Fibroblast of skin of scalp (primary cell): ENCODE data around the gene ADORA2B. TPM values are rescaled to one million over a fixed set of nuclear protein-coding genes. Genes with fewer than 3 reads are reported as not detected.
"Not testable (repeated sequence)": the region's sequence is repeated elsewhere in the genome, so short reads cannot be mapped to it uniquely, and the experiment has no call there.

Experiments used
- DNase-seq: peaks from one replicate; pipeline ENCODE4 v3.0.0-alpha.2; 2013
- polyA plus RNA-seq, 2 experiments: library from polyadenylated mRNA; unstranded; fragments of 120-200 nt; gene quantifications; one replicate each; pipeline ENCODE4 v1.2.1, GENCODE V29; 2013; ENCODE audit not compliant: insufficient read length in 2 of 2

ADORA2B gene
- 15.2 TPM for polyA plus RNA-seq (2013, experiment 1 of 2; ENCODE audit: insufficient read length)
- 16.7 TPM for polyA plus RNA-seq (2013, experiment 2 of 2; ENCODE audit: insufficient read length)

DNA sequence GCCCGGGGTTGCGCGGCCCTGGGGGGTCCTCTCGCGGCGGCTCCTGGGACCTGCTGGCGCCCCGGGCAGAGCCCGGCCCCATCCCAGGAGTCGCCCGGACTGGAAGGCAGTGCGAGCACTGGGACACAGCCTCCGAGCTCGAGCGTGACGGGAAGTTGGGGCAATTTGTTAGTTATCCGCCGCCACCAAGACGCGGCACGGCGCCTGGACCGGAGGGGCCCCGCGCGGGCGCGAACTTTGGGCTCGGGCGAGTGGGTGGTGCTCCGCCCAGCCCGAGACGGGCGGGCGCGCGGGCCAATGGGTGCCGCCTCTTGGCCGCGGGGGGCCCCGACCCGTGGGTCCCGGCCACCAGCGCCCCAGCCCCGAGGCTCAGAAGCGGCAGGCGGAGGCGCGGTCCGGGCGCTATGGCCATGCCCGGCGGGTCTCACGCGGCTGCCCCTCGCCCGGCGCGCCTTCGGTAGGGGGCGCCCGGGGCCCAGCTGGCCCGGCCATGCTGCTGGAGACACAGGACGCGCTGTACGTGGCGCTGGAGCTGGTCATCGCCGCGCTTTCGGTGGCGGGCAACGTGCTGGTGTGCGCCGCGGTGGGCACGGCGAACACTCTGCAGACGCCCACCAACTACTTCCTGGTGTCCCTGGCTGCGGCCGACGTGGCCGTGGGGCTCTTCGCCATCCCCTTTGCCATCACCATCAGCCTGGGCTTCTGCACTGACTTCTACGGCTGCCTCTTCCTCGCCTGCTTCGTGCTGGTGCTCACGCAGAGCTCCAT, at the start of gene ADORA2B:
TSS of gene ADORA2B (plus strand) at position 372 of the 768 bp plus-strand sequence. CDS start at position 491, 119 bp downstream.
- DNase-seq = peak; percentile 84

- DNase-seq = no peak
Measured at GRCh38 chr17:15896277-15896676, 48.7 kb upstream of the ADORA2B start.

DNA sequence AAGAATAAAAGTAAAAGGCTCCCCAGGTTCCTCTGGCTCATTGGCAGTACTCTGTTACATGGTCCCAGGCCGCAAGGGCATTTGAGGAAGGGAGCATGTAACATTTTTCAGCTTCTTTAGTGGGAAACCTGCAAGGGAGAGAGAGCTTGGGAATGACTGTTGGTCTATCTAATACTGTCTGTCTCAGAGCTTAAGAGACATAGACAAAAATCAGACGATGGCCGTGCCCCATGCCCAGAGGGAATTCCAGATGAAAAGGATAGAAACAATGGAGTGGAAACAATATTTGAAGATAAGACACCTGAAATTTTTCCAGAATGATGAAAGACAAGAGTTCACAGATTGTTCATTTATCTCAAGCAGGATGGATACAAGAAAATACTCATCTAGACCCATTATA, 48.1 kb upstream of the ADORA2B start:
- no peak for DNase-seq

DNA sequence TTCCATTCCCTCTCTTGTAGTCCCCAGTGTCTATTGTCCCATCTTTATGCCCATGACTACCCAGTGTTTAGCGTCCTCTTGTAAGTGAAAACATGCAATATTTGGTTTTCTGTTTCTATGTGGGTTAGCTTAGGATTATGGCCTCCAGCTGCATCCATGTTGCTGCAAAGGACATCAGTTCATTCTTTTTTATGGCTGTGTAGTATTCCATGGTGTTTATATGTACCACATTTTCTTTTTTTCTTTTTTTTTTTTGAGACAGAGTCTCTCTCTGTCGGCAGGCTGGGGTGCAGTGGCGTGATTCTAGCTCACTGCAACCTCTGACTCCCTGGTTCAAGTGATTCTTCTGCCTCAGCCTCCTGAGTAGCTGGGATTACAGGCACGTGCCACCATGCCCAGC, 45.3 kb upstream of the ADORA2B start:
- DNase-seq = not testable (repeated sequence)

DNA sequence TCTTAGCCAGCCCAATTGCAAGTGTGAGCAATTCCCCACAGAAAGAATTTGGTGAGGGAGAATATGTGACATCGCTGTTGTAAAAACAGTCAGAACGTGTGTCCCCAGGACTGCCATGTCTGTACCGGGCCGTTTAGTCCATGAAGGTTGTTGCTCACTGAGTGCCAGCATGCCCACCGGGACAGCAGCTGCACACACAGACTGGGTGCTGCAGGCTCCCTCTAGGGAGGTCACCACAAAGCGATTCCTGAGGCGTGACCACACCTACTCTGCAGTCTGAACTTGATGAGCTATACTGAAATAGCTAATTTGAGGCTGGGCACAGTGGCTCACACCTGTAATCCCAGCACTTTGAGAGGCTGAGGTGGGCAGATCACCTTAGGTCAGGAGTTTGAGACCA, 44.1 kb upstream of the ADORA2B start:
- DNase-seq = no peak

GRCh38 chr17:15905236-15905635, 39.7 kb upstream of the ADORA2B start:
- not testable (repeated sequence) for DNase-seq

DNA sequence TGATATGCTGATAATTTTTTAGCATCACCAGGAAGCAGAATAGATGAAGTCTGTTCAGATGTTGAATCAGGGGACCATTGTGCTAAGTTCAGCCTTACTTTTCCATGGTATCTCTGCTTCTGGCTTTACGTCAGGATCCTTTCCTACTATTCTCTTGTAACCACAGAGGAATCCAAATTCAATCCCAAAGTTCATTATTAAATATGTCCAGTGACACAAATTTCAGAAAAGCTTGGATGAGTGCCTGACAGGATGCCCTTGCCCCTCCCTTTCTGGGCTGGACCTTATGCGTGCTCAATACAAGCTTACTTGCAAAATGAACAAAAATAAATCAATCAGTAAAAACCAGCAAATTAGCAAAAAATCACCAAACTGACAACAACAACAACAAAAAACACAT, 37.6 kb upstream of the ADORA2B start:
- DNase-seq = no peak

DNA sequence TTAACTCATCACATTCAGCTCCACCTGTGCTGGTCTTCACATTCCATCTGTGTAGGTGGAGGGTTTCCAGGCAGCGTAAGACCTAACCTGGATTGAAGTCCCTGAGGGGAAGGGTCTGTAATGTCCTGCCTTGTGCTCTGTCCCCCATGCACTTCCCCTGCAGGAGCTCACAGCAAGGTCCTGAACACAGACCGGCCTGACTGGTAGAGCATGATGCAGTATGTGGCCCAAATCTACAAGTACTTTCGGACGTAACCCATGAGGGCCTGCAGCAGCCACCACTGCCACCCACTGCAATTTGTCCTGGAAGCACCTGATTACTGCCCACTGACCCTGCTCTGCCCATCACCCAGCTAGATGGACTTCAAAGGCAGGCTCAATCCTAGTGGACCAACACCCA, 36.6 kb upstream of the ADORA2B start:
- DNase-seq = no peak

DNA sequence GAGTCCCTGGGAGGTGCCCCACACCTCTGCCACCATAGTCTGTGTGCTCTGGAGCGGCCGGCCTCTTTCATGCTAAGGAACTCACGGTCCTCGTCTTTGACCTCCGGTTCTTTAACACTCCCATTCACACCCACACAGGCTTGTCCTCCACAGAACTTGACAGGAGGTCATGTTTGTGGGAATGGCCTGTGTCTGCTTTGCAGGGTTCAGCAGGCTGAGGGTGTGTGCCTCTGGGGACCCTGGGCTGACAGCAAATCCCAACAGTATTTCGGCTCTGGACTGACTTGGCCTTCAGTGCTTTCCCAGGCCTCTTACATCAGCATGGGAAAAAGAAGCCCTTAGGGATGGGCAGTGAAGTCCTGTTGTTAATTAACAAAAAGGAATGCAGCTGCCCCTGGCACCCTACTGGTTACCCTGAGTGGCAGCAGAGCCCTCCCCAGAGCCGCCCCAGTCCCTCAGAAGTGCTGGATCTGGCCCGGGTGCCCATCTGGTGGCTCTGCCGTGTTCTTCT, 35.4 kb upstream of the ADORA2B start:
- peak; percentile 79 for DNase-seq

DNA sequence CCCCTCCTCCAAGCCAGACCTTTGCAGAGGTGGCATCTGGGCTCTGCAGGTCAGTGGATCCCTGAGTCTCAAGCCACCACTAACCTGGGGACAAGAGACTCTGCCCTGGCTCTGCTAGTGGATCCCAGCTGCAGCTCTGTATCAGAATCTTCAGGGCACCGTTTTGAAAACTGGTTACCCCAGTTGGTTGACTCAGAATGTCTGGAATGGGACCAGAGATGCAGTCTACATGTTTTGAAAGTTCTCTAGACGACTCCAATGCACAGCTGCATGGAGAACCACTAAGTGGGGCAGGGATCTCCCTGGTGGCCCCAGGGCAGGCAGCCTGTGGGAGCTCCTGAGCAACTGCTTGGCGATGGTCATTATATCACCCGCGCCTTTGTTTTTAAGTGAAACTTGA, 34.1 kb upstream of the ADORA2B start:
- DNase-seq = peak; percentile 57

DNA sequence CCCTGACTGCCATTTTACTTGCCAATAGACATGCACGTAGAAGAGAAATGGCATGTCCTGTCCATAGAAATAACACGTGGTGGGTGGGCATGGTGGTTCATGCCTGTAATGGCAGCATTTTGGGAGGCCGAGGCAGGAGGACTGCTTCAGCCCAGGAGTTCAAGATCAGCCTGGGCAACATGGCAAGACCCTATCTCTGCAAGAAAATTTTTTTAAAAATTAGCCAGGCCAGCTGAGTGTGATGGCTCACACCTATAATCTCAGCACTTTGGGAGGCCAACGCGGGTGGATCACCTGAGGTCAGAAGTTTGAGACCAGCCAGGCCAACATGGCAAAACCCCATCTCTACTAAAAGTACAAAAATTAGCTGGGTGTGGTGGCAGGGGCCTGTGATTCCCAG, 33.2 kb upstream of the ADORA2B start:
- DNase-seq = not testable (repeated sequence)

DNA sequence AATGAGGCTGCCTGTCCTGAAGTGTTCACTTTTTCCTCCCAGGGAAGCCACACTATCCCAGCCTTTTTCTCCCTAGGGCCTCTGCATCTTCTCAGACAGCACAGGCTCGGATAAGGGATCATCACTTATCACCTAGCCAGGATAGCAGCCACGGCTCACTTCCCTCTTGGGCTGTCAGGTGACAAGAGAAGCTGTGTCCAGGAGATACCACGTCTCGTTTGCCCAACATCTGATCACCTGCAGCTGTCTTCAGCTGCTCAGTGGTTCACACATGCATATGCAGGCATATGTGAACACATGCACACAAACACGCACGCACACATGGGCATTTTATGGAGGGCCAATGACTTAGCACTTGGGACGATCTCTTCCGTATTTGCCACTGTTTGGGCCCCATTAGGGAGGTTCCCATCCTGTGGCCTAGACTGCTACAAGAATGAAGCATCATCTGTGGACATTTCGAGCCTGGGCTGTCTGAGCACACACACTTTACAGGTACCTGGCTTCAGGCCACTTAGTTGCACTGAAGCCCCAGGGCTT, 32.4 kb upstream of the ADORA2B start:
- DNase-seq = no peak

GRCh38 chr17:15913826-15914225, 31.1 kb upstream of the ADORA2B start:
- DNase-seq = no peak

- DNase-seq = peak; percentile 21
Measured at GRCh38 chr17:15914400-15915170, 30.3 kb upstream of the ADORA2B start.

- DNase-seq = no peak
Measured at GRCh38 chr17:15915961-15916360, 29.0 kb upstream of the ADORA2B start.

GRCh38 chr17:15917021-15917437, 27.9 kb upstream of the ADORA2B start:
- no peak for DNase-seq

DNA sequence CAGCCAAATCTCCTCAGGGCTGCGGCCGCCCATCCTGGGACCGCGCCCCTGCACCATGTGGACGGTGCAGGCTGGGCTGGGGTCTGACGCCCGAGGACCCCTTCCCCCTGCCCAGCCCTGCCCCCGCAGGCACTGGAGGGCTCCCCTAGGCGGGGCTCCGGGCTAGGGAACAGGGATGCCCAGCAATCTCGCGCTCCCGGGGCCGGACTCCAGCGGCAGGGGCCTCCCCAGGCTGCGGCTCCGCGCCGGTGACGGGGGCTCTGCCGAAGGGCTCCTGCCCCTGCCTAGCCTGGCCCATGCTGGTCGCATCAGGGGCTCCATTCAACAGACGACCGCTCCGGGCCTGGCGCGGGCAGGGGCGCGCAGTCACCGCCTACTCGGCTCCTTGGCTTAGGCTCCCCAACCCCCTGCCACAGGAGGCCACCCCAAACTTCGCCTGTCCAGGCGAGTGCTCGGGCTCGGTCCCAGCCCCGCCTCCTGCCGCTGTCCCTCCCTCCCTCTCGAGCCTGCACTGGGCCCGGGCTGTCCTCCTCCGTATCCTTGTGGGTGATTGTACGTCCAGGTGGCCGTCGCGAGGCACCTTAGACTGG, 27.4 kb upstream of the ADORA2B start:
- DNase-seq = no peak

DNA sequence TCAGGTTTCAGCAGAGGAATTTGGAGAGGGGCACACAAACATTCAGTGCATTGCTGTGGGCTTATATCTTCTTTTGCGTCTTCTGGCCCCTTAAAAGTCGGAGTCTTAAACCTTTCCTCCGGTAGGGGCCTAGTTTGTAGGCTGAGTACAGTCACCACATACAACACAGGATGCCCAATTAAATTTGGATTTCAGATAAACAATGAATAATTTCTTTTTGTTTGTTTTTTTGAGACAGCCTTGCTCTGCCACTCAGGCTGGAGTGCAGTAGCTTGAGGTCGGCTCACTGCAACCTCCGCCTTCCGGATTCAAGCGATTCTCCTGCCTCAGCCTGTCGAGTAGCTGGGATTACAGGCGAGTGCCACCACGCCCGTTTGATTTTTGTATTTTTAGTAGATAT, 26.7 kb upstream of the ADORA2B start:
- no peak for DNase-seq

- no peak for DNase-seq
Measured at GRCh38 chr17:15918661-15919259, 26.2 kb upstream of the ADORA2B start.

GRCh38 chr17:15919466-15919865, 25.5 kb upstream of the ADORA2B start:
- DNase-seq = no peak

DNA sequence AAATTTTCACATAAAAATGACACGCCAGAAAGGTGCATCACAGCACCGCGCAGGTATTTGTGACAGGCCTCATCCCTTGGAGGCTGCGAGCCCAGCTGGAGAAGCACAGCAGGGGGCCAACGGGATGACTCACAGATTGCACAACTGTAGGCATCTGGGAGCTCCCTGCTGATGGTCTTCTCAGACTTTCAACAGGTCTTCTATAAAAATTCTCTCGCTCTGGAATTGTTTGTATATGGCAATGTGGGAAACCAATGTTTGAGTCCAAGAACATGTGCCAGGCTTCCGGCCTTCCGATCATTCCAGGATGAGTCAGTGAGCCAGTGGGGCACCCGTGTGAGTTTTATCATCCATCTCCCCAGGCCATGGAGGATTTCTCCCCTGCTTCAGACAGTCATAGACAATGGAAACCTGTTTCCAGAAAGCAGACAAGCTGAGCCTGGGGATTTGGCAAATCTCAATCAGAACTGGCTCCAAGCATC, 24.1 kb upstream of the ADORA2B start:
- DNase-seq = peak; percentile 99

DNA sequence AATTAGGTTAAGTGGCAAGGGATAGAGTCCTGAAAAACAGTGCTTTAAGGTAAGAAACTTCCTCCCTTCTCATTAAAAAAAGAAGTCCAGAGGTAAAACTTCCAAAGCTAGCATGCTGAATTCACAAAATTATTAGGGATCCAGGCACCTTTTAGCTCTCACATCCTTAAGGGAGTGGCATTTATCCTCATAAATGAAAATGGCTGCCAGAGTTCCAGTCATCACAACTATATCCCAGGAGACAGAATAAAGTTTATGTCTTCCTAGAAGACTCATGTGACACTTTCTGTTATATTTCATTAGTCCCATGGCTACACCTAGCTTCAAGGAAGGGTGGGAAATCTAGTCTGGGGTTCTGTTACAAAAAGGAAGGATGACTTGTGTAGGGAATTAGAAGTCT, 23.3 kb upstream of the ADORA2B start:
- DNase-seq = no peak
